Mucosa of gallbladder (tissue), 1 donor: ENCODE data around the gene EBF4. TPM values are rescaled to one million over a fixed set of nuclear protein-coding genes. Genes with fewer than 3 reads are reported as not detected.

ENCODE experiments used
- total RNA-seq: library from RNA; stranded (reverse); gene quantifications from one replicate; pipeline ENCODE4 v1.2.1, GENCODE V29; 2021
- donor health status: DM: no; HTN: no; CAD: no.

Gene EBF4
- total RNA-seq, 1 donor from 2014 or later: 12.7 TPM

Other genes starting within 250 kb of the EBF4 start
- 85.8 TPM for gene SNRPB, start 222.0 kb upstream of the EBF4 start, total RNA-seq
- 12.3 TPM for gene ZNF343, start 183.9 kb upstream of the EBF4 start, total RNA-seq
- 0.12 TPM for gene TMC2, start 156.2 kb upstream of the EBF4 start, total RNA-seq
- 82.9 TPM for gene NOP56, start 40.1 kb upstream of the EBF4 start, total RNA-seq
- 81.0 TPM for gene IDH3B, start 28.6 kb upstream of the EBF4 start, total RNA-seq
- gene CPXM1, start 107.8 kb downstream of the EBF4 start, total RNA-seq: 6.8 TPM
- gene C20orf141, start 122.2 kb downstream of the EBF4 start, total RNA-seq: not detected
- not detected for gene TMEM239, start 123.6 kb downstream of the EBF4 start, total RNA-seq
- gene PCED1A, start 147.9 kb downstream of the EBF4 start, total RNA-seq: 48.8 TPM
- 43.2 TPM for gene VPS16, start 148.0 kb downstream of the EBF4 start, total RNA-seq
- 57.5 TPM for gene PTPRA, start 180.7 kb downstream of the EBF4 start, total RNA-seq